ENCODE measurements around the gene ERF. TPM values are rescaled to one million over a fixed set of nuclear protein-coding genes. Genes with fewer than 3 reads are reported as not detected.

Gene ERF
- total RNA-seq, 2 donors from 2014 or later = 29.5 to 47.8 TPM

DNA sequence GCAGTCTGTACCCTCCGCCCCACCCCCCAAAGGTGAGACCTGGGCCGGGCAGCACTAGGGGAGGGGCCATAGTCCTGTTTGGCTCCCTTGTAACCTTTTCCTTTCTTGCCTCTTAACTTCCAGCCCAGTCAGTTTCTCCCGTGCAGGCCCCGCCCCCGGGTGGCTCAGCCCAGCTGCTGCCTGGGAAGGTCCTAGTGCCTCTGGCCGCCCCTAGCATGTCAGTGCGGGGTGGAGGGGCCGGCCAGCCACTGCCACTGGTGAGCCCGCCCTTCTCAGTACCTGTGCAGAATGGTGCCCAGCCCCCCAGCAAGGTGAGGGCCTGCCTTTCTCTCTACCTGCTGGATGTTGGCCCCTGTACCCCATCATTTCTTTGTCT is 36.5 kb upstream of the ERF start:
- peaks cover 6 to 9% of the 10 kb centered on the region in 2 donors for H3K4me1 Mint-ChIP-seq (ENCODE audit: low read depth in 2 of 2)
- ATAC-seq = no peak
- no peaks in the 10 kb centered on the region for H3K9me3 Mint-ChIP-seq
- no peak overlapping the region for H3K4me3 Mint-ChIP-seq
- H3K36me3 Mint-ChIP-seq = peaks cover 7% of the 10 kb centered on the region
- H3K27me3 Mint-ChIP-seq = no peaks in the 10 kb centered on the region
- no peak for DNase-seq (ENCODE audit: low spot score)
- H3K27ac Mint-ChIP-seq = peak overlapping the region; percentile 12 to 40

DNA sequence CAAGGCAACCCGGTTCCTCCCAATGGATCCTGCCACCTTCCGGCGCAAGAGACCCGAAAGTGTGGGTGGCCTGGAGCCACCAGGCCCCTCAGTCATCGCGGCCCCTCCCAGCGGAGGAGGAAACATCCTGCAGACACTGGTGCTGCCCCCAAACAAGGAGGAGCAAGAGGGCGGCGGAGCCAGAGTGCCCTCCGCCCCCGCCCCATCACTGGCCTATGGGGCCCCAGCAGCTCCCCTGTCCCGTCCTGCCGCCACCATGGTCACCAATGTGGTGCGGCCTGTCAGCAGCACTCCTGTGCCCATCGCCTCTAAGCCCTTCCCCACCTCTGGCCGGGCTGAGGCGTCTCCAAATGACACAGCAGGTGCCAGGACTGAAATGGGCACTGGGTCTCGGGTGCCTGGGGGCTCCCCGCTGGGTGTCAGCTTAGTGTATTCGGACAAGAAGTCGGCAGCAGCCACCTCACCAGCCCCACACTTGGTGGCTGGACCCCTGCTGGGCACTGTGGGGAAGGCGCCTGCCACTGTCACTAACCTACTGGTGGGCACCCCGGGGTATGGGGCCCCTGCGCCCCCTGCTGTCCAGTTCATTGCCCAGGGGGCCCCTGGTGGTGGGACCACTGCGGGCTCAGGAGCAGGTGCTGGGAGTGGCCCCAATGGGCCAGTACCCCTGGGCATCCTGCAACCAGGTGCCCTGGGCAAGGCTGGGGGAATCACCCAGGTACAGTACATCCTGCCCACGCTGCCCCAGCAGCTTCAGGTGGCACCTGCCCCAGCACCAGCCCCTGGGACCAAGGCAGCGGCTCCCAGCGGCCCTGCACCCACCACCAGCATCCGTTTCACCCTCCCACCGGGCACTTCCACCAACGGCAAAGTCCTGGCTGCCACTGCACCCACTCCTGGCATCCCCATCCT is 35.9 kb upstream of the ERF start:
- Mint-ChIP-seq H3K27ac (no peak overlapping the region), H3K36me3 (peaks cover 7% of the 10 kb centered on the region), H3K4me1 (ENCODE audit: low read depth in 2 of 2) (peaks cover 12 to 14% of the 10 kb centered on the region in 2 donors), H3K27me3 (no peaks in the 10 kb centered on the region), H3K9me3 (no peaks in the 10 kb centered on the region), H3K4me3 (no peak overlapping the region)
- DNase-seq (ENCODE audit: low spot score) (no peak), ATAC-seq (peak; percentile 60 to 62)

GRCh38 chr19:42290136-42290522 is 35.2 kb upstream of the ERF start:
- Mint-ChIP-seq H3K27me3 (no peaks in the 10 kb centered on the region), H3K4me3 (no peak overlapping the region), H3K4me1 (ENCODE audit: low read depth in 2 of 2) (peaks cover 17 to 19% of the 10 kb centered on the region in 2 donors), H3K27ac (no peak overlapping the region), H3K36me3 (peaks cover 7% of the 10 kb centered on the region), H3K9me3 (no peaks in the 10 kb centered on the region)
- ATAC-seq (no peak), DNase-seq (ENCODE audit: low spot score) (no peak)

GRCh38 chr19:42289556-42290041 is 34.7 kb upstream of the ERF start:
- peaks cover 7% of the 10 kb centered on the region for H3K36me3 Mint-ChIP-seq

GRCh38 chr19:42288881-42289555 is 34.1 kb upstream of the ERF start:
- DNase-seq (ENCODE audit: low spot score) = no peak
- Mint-ChIP-seq H3K4me3 (no peak overlapping the region), H3K4me1 (ENCODE audit: low read depth in 2 of 2) (peaks cover 23 to 25% of the 10 kb centered on the region in 2 donors), H3K27me3 (no peaks in the 10 kb centered on the region), H3K36me3 (peaks cover 7% of the 10 kb centered on the region), H3K27ac (no peak overlapping the region), H3K9me3 (no peaks in the 10 kb centered on the region)
- no peak for ATAC-seq

More at GRCh38 chr19:42289556-42290041, 34.7 kb upstream of the ERF start:
- Mint-ChIP-seq H3K4me1 (ENCODE audit: low read depth in 2 of 2) (peaks cover 22 to 24% of the 10 kb centered on the region in 2 donors), H3K4me3 (no peak overlapping the region), H3K27me3 (no peaks in the 10 kb centered on the region), H3K27ac (no peak overlapping the region), H3K9me3 (no peaks in the 10 kb centered on the region)
- DNase-seq (ENCODE audit: low spot score) = no peak
- ATAC-seq = no peak

DNA sequence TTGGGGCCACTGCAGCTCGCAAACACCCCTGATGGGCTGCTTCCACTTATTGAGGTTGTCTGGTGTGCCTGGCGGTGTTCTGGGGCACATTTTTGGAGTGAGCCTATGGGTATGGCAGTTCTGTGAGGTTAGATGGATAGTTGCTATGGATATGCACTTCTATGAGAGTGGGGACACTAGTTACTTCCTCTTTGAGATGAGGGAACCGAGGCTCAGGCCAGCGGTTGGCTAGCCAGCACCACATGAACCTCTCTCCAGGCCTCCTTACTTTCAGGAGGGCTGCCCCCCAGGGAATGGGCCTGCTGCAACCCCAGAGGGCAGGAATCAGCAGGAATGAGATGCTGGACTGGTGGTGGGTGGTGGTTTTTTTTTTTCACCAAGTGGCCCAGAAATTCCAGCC is 33.5 kb upstream of the ERF start:
- Mint-ChIP-seq H3K9me3 (no peaks in the 10 kb centered on the region), H3K4me3 (no peak overlapping the region), H3K27me3 (no peaks in the 10 kb centered on the region), H3K36me3 (peaks cover 7% of the 10 kb centered on the region), H3K4me1 (ENCODE audit: low read depth in 2 of 2) (peaks cover 23 to 25% of the 10 kb centered on the region in 2 donors), H3K27ac (no peak overlapping the region)
- ATAC-seq (no peak), DNase-seq (ENCODE audit: low spot score) (no peak)

GRCh38 chr19:42287827-42288107 is 32.8 kb upstream of the ERF start:
- H3K27me3 Mint-ChIP-seq = no peaks in the 10 kb centered on the region
- no peak overlapping the region for H3K27ac Mint-ChIP-seq
- no peak for DNase-seq (ENCODE audit: low spot score)
- peaks cover 7% of the 10 kb centered on the region for H3K36me3 Mint-ChIP-seq
- no peak overlapping the region for H3K4me3 Mint-ChIP-seq
- peaks cover 21 to 25% of the 10 kb centered on the region in 2 donors for H3K4me1 Mint-ChIP-seq (ENCODE audit: low read depth in 2 of 2)
- no peaks in the 10 kb centered on the region for H3K9me3 Mint-ChIP-seq
- ATAC-seq = no peak

DNA sequence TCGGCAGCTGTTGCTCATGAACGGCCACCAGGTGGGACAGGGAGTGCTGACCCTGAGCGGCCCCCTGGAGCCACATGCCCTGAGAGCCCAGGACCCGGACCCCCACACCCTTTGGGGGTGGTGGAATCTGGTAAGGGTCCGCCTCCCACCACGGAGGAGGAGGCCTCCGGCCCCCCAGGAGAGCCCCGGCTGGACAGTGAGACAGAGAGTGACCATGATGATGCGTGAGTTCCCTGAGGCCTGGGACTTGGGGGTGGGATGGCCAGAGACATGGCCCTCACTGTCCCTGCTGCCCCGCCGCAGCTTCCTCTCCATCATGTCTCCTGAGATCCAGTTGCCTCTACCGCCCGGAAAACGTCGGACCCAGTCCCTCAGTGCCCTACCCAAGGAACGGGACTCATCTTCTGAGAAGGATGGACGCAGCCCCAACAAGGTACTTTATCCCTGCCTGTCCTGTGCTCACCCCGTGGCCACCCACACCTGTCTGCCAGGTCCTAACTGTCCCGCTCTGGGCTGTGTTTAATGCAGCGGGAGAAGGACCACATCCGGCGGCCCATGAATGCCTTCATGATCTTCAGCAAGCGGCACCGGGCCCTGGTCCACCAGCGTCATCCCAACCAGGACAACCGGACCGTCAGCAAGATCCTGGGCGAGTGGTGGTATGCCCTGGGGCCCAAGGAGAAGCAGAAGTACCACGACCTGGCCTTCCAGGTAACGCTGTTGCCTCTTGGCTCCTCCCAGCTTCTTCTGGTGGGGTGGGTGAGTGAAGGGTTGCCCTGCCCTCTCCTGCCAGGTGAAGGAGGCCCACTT is 32.3 kb upstream of the ERF start:
- Mint-ChIP-seq H3K9me3 (no peaks in the 10 kb centered on the region), H3K4me3 (peak overlapping the region; percentile 34), H3K27me3 (no peaks in the 10 kb centered on the region), H3K4me1 (ENCODE audit: low read depth in 2 of 2) (peaks cover 24 to 25% of the 10 kb centered on the region in 2 donors), H3K36me3 (peaks cover 7% of the 10 kb centered on the region), H3K27ac (no peak overlapping the region)
- no peak for DNase-seq (ENCODE audit: low spot score)
- no peak for ATAC-seq

GRCh38 chr19:42286349-42287016 is 31.6 kb upstream of the ERF start:
- Mint-ChIP-seq H3K4me3 (peak overlapping the region; percentile 98), H3K27ac (peak overlapping the region; percentile 80 to 86), H3K4me1 (ENCODE audit: low read depth in 2 of 2) (peaks cover 21 to 24% of the 10 kb centered on the region in 2 donors), H3K27me3 (no peaks in the 10 kb centered on the region), H3K36me3 (peaks cover 2% of the 10 kb centered on the region), H3K9me3 (no peaks in the 10 kb centered on the region)
- DNase-seq (ENCODE audit: low spot score) (no peak), ATAC-seq (no peak)

DNA sequence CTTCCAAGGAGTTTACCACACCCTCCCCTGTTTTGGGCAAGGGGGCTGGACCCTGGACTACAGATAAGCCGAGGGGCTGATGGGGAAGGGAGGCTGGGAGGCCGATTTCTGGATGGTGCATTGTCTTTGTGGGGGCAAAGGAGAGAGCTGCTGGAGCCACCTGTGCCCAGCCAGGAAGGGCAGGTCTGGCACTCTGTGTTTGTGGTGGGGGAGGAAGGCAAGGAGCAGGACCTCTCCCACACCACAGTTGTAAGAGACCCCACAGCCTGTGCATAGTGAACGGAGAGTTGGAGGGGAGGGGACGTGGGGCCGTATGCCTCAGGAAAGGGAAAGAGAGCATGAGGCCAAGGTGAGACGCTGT is 31.0 kb upstream of the ERF start:
- Mint-ChIP-seq H3K4me1 (ENCODE audit: low read depth in 2 of 2) (peaks cover 19 to 23% of the 10 kb centered on the region in 2 donors), H3K27ac (peak overlapping the region; percentile 80 to 86), H3K36me3 (no peaks in the 10 kb centered on the region), H3K27me3 (no peaks in the 10 kb centered on the region), H3K4me3 (peak overlapping the region; percentile 98), H3K9me3 (no peaks in the 10 kb centered on the region)
- DNase-seq (ENCODE audit: low spot score) = no peak
- no peak for ATAC-seq

DNA sequence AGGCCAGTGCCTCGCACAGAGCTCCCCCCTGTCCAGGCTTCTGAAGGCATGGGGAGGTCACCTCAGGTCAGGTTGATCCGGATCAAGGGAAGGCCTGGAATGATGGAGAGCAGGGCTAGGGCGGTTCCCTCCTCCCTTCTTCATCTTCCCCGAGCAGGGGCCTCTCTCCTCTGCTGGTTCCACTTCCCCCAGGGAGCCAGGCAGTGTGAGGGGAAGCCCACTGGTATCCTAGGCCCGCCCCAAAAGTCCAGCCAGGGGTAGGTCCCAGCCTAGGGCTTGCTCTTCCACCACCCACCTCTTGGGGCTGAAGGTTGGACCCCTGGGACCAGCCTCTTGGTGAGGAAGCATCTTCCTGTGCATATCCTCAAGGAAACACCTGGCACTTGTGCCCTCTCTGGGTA is 30.6 kb upstream of the ERF start:
- Mint-ChIP-seq H3K36me3 (no peaks in the 10 kb centered on the region), H3K27me3 (no peaks in the 10 kb centered on the region), H3K4me1 (ENCODE audit: low read depth in 2 of 2) (peaks cover 19 to 23% of the 10 kb centered on the region in 2 donors), H3K4me3 (peak overlapping the region; percentile 98), H3K27ac (peak overlapping the region; percentile 80 to 86), H3K9me3 (no peaks in the 10 kb centered on the region)
- no peak for DNase-seq (ENCODE audit: low spot score)
- ATAC-seq = no peak

DNA sequence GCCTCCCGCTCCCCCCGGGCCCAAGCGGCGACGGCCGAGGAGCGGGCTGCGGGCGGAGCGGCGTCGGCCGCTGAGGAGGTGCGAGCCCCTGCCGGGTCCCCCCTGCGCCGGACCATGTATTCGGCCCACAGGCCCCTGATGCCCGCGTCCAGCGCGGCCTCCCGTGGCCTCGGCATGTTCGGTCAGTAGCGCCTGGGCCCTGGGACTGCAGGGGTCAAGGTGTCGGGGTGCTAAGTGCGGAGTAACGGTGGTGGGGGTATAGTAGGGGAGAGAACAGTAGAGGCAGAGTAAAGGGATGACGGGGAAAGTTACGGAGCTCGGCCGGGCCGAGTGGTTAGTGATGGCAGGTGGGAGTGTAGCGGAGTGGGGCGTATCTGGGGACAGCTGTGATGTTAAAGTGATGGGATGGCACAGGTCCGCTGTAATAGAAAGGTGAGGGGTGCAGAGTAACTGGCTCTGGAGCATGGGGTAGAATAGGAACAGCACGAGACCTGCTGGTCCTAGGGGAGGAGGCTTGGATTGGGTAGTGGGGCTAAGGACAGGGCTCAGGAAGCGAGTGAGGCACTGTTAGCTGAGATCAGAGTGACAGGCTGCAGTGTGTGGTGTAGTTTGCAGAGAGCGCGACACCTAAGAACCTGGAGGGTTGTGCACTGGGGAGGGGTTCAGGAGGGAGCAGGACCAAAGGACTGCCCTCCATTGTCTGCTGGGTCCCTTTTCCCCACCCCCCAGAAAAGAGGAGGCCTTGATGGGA is 29.8 kb upstream of the ERF start:
- Mint-ChIP-seq H3K27ac (peak overlapping the region; percentile 83 to 86), H3K9me3 (no peaks in the 10 kb centered on the region), H3K27me3 (no peaks in the 10 kb centered on the region), H3K36me3 (no peaks in the 10 kb centered on the region), H3K4me1 (ENCODE audit: low read depth in 2 of 2) (peaks cover 20 to 23% of the 10 kb centered on the region in 2 donors), H3K4me3 (peak overlapping the region; percentile 98)
- no peak for ATAC-seq
- DNase-seq (ENCODE audit: low spot score) = no peak

- H3K27ac Mint-ChIP-seq = no peak overlapping the region
- no peaks in the 10 kb centered on the region for H3K36me3 Mint-ChIP-seq
- ATAC-seq = peak; percentile 64 to 79
- H3K9me3 Mint-ChIP-seq = no peaks in the 10 kb centered on the region
- no peak overlapping the region for H3K4me3 Mint-ChIP-seq
- H3K27me3 Mint-ChIP-seq = no peaks in the 10 kb centered on the region
- peak; percentile 91 for DNase-seq (ENCODE audit: low spot score)
- H3K4me1 Mint-ChIP-seq (ENCODE audit: low read depth in 2 of 2) = peaks cover 27 to 30% of the 10 kb centered on the region in 2 donors
Observed at GRCh38 chr19:42284066-42284501, 29.2 kb upstream of the ERF start.

Measured in natural killer cell treated with Interleukin-12 subunit alpha and Interleukin-12 subunit beta and Interleukin-15 and Interleukin-18, amount 100 ng/mL, for 72 hours (primary cell).